Measurements from ENCODE around the gene LYZL4. TPM values are rescaled to one million over a fixed set of nuclear protein-coding genes. Genes with fewer than 3 reads are reported as not detected.

Gene LYZL4
- polyA plus RNA-seq, 1 of the 3 experiments (the other 2 are of a cell fraction): not detected

DNA sequence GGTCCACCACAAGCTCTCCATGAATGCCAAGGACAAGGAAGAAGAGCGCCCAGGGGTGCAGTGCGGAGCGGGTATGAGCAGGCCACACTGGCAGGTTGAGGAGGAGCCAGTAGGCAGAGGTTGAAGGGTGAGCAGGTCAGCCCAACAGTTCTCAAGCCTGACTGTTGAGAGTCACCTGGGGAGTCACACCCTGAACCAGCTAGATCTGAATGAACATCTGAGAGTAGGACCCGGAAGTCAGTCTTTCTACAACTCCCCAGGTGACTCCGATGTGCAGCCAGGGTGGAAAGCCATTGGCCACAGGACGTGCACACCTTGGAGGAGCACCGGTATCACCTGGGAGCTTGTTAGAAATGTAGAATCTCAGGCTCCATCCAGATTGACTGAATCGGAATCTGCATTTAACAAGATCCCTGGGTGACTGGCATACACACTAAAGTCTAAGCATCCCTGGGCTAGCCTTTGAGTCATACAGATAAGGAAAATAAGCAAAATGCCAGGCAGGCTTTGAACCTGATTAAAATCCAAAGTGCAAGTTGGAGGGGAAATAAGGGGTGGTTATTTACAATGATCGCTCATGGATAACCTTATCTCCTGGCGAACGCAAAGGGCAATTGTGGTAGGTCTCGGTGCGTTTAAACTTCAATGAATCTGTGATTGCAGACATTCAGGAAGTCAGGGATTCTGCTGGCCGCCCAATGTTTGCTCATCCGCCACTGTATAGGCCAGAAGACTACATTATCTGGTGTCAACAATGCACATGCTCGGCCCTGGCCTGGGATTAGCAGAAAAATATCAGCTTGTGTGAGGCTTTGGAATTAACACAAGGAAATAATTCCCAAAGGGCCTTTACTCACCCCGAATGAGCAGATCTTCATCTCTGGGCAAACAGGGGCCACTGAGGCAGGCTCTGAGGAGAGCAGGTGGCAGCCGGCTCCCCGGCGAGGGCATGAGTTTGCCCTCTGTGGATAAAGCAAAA is 11.7 kb upstream of the LYZL4 start:
- Histone ChIP-seq H2AFZ (ENCODE audit: low read depth) (no peak overlapping the region), H3K79me2 (ENCODE audit: insufficient read depth) (no peaks in the 10 kb centered on the region), H3K9ac (no peak overlapping the region), H4K20me1 (ENCODE audit: insufficient read depth) (no peaks in the 10 kb centered on the region), H3K9me3 (no peaks in the 10 kb centered on the region), H3K27me3 (ENCODE audit: insufficient read depth) (no peaks in the 10 kb centered on the region), H3K36me3 (replicated peaks in 1 of 2; ENCODE audit: control insufficient read depth in 1 of 2, insufficient read depth in 2 of 2, low read length in 1 of 2) (no peaks in the 10 kb centered on the region), H3K4me1 (ENCODE audit: control insufficient read depth in 1 of 2, insufficient read depth in 2 of 2, low read depth in 1 of 2, low read length in 1 of 2) (no peaks in the 10 kb centered on the region), H3F3A (replicated peaks; ENCODE audit: insufficient read depth) (no peaks in the 10 kb centered on the region), H3K4me2 (no peak overlapping the region), H3K27ac (ENCODE audit: low read depth in 2 of 2, low read length in 1 of 2) (no peak overlapping the region), H3K4me3 (ENCODE audit: low read depth in 2 of 2, low read length in 1 of 2) (no peak overlapping the region), H3K9me2 (no peaks in the 10 kb centered on the region)
- ChIA-PET CTCF (interaction anchor here (0.9 kb wide), 2 partner anchors 22 to 192 kb away, joined by 3 to 4 read pairs; no protein-coding TSS in a partner anchor), POLR2A (no interaction called here)
- WGBS (ENCODE audit: low lambda C conversion rate): 61% methylated on average over 20 of the region's 20 CpGs
- no peak for DNase-seq
- TF ChIP-seq NFIC (IDR thresholded peaks at IDR 0.05; ENCODE audit: borderline replicate concordance): no peak
- TF ChIP-seq, protein P1, sequence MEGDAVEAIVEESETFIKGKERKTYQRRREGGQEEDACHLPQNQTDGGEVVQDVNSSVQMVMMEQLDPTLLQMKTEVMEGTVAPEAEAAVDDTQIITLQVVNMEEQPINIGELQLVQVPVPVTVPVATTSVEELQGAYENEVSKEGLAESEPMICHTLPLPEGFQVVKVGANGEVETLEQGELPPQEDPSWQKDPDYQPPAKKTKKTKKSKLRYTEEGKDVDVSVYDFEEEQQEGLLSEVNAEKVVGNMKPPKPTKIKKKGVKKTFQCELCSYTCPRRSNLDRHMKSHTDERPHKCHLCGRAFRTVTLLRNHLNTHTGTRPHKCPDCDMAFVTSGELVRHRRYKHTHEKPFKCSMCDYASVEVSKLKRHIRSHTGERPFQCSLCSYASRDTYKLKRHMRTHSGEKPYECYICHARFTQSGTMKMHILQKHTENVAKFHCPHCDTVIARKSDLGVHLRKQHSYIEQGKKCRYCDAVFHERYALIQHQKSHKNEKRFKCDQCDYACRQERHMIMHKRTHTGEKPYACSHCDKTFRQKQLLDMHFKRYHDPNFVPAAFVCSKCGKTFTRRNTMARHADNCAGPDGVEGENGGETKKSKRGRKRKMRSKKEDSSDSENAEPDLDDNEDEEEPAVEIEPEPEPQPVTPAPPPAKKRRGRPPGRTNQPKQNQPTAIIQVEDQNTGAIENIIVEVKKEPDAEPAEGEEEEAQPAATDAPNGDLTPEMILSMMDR (IDR thresholded peaks at IDR 0.05): no peak
- no peak for TF ChIP-seq EP300 (IDR thresholded peaks at IDR 0.05; ENCODE audit: borderline replicate concordance in 1 of 2, low read depth in 1 of 2, low read length in 1 of 2)
- TF ChIP-seq TEAD4 (IDR thresholded peaks at IDR 0.05; ENCODE audit: borderline replicate concordance, insufficient read depth): no peak
- TF ChIP-seq, protein P2, sequence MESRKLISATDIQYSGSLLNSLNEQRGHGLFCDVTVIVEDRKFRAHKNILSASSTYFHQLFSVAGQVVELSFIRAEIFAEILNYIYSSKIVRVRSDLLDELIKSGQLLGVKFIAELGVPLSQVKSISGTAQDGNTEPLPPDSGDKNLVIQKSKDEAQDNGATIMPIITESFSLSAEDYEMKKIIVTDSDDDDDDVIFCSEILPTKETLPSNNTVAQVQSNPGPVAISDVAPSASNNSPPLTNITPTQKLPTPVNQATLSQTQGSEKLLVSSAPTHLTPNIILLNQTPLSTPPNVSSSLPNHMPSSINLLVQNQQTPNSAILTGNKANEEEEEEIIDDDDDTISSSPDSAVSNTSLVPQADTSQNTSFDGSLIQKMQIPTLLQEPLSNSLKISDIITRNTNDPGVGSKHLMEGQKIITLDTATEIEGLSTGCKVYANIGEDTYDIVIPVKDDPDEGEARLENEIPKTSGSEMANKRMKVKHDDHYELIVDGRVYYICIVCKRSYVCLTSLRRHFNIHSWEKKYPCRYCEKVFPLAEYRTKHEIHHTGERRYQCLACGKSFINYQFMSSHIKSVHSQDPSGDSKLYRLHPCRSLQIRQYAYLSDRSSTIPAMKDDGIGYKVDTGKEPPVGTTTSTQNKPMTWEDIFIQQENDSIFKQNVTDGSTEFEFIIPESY (IDR thresholded peaks at IDR 0.05; ENCODE audit: borderline replicate concordance, low read depth): no peak

DNA sequence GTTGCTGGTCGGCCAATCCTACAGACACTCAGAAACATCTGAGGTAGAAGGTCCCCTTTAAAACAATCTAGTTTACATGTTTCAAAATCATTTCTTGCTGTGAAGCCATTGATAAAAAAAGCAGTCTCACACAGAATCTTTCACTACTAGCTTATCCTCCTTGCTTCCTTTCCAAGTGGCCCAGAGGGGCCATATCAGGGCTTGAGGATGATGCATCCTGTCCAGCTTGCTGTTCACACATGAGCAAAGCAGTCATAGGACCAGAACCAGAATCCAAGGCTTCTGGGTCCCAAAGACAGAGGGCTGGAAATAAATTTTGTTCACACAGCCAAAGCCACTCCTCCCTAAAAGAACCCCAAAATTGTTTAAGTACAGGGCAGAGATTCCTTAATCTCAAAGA is 9.2 kb upstream of the LYZL4 start:
- Histone ChIP-seq H3F3A (replicated peaks; ENCODE audit: insufficient read depth) (no peaks in the 10 kb centered on the region), H4K20me1 (ENCODE audit: insufficient read depth) (no peaks in the 10 kb centered on the region), H3K9me2 (no peaks in the 10 kb centered on the region), H3K4me2 (no peak overlapping the region), H3K9me3 (no peaks in the 10 kb centered on the region), H3K4me1 (ENCODE audit: control insufficient read depth in 1 of 2, insufficient read depth in 2 of 2, low read depth in 1 of 2, low read length in 1 of 2) (no peaks in the 10 kb centered on the region), H2AFZ (ENCODE audit: low read depth) (no peak overlapping the region), H3K27me3 (ENCODE audit: insufficient read depth) (no peaks in the 10 kb centered on the region), H3K9ac (no peak overlapping the region), H3K4me3 (ENCODE audit: low read depth in 2 of 2, low read length in 1 of 2) (no peak overlapping the region), H3K27ac (ENCODE audit: low read depth in 2 of 2, low read length in 1 of 2) (no peak overlapping the region), H3K36me3 (replicated peaks in 1 of 2; ENCODE audit: control insufficient read depth in 1 of 2, insufficient read depth in 2 of 2, low read length in 1 of 2) (no peaks in the 10 kb centered on the region), H3K79me2 (ENCODE audit: insufficient read depth) (no peaks in the 10 kb centered on the region)
- 50% methylated on average over 1 of the region's 1 CpG for WGBS (ENCODE audit: low lambda C conversion rate)
- ChIA-PET POLR2A (interaction anchor here (0.6 kb wide), 1 partner anchor 106 kb away, joined by 3 read pairs; no protein-coding TSS in a partner anchor), CTCF (interaction anchor here (0.9 to 2.2 kb wide), 3 partner anchors 22 to 172 kb away, joined by 3 to 6 read pairs (median 6); no protein-coding TSS in a partner anchor)
- no peak for DNase-seq
- no peak for TF ChIP-seq SIN3A (IDR thresholded peaks at IDR 0.05; ENCODE audit: borderline replicate concordance, low read depth, low read length)
- no peak for TF ChIP-seq CHD2 (IDR thresholded peaks at IDR 0.05; ENCODE audit: low read length, partially characterized antibody)
- no peak for TF ChIP-seq MEF2A (IDR thresholded peaks at IDR 0.05; ENCODE audit: borderline replicate concordance, low read depth)
- TF ChIP-seq, protein P3, sequence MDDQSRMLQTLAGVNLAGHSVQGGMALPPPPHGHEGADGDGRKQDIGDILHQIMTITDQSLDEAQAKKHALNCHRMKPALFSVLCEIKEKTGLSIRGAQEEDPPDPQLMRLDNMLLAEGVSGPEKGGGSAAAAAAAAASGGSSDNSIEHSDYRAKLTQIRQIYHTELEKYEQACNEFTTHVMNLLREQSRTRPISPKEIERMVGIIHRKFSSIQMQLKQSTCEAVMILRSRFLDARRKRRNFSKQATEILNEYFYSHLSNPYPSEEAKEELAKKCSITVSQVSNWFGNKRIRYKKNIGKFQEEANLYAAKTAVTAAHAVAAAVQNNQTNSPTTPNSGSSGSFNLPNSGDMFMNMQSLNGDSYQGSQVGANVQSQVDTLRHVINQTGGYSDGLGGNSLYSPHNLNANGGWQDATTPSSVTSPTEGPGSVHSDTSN (IDR thresholded peaks at IDR 0.05): no peak
- TF ChIP-seq YY1 (IDR thresholded peaks at IDR 0.05; ENCODE audit: low read depth): no peak
- TF ChIP-seq RAD21 (IDR thresholded peaks at IDR 0.05; ENCODE audit: low read length): no peak
- TF ChIP-seq, protein P4, sequence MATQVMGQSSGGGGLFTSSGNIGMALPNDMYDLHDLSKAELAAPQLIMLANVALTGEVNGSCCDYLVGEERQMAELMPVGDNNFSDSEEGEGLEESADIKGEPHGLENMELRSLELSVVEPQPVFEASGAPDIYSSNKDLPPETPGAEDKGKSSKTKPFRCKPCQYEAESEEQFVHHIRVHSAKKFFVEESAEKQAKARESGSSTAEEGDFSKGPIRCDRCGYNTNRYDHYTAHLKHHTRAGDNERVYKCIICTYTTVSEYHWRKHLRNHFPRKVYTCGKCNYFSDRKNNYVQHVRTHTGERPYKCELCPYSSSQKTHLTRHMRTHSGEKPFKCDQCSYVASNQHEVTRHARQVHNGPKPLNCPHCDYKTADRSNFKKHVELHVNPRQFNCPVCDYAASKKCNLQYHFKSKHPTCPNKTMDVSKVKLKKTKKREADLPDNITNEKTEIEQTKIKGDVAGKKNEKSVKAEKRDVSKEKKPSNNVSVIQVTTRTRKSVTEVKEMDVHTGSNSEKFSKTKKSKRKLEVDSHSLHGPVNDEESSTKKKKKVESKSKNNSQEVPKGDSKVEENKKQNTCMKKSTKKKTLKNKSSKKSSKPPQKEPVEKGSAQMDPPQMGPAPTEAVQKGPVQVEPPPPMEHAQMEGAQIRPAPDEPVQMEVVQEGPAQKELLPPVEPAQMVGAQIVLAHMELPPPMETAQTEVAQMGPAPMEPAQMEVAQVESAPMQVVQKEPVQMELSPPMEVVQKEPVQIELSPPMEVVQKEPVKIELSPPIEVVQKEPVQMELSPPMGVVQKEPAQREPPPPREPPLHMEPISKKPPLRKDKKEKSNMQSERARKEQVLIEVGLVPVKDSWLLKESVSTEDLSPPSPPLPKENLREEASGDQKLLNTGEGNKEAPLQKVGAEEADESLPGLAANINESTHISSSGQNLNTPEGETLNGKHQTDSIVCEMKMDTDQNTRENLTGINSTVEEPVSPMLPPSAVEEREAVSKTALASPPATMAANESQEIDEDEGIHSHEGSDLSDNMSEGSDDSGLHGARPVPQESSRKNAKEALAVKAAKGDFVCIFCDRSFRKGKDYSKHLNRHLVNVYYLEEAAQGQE (IDR thresholded peaks at IDR 0.05; ENCODE audit: low read depth, low read length): no peak
- TF ChIP-seq, protein P5, sequence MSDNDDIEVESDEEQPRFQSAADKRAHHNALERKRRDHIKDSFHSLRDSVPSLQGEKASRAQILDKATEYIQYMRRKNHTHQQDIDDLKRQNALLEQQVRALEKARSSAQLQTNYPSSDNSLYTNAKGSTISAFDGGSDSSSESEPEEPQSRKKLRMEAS (IDR thresholded peaks at IDR 0.05; ENCODE audit: low read depth): no peak
- TF ChIP-seq EZH2phosphoT487 (IDR thresholded peaks at IDR 0.05; ENCODE audit: borderline replicate concordance, low read depth): no peak
- no peak for TF ChIP-seq SMC3 (IDR thresholded peaks at IDR 0.05; ENCODE audit: low read depth, low read length)
- no peak for TF ChIP-seq POLR2AphosphoS5 (IDR thresholded peaks at IDR 0.05; ENCODE audit: low read depth, low read length)
